Pons (tissue), 1 donor: ENCODE measurements around the gene CAMK1D.

Experiments used
- DNase-seq: peaks from one replicate; pipeline ENCODE4 v3.0.0-alpha.2; 2016; ENCODE audit warnings: low spot score

CAMK1D gene

DNA sequence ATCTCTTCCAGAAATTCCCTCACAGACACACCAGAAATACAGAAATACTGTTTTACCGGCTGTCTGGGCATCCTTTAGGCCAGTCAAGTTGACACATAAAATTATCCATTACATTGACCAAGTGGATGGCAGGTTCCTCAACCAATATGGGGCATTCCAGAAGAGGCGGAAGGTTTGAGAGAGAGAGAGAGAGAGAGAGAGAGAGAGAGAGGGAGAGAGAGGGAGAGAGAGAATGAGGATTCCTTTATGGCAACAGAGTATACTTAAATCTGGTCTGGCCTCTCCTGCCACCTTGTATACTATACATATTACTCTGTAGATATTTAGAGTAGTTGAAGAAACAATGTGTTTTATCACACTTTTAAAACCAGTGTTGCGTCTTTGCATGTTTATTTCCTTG lies 214.1 kb downstream of the CAMK1D start:
- no peak for DNase-seq

GRCh38 chr10:12564173-12564572 lies 214.8 kb downstream of the CAMK1D start:
- DNase-seq: no peak

- no peak for DNase-seq
Observed at GRCh38 chr10:12566161-12567115, 217.1 kb downstream of the CAMK1D start.

DNA sequence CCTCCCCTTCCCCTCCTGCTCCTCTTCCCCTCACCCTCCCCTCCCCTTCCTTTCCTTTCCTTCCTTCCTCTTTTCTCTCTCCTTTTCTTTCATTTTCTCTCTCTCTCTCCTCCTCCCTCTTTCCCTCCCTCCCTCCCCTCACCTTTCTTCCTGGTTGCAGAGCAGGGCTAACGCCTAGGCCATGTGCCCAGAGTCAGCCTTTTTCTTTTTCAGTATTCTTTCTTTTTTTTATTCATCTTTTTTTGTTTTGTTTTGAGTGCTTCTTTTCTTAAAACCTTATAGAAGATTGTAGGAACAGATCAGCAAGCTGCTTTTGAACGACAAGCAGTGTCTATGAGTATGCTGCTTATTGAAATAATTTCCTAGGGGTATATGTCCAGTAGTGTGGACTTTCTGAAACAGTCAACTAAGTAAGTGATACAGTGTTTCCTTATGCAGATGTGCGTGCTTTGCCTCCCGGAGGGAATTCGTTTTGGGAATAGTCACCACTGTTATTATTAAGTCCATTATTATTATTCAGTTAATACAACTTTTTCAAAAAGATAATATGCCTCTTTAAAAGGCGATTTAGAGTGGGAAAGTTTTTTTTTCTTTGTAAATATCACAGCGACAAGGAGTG lies 219.2 kb downstream of the CAMK1D start:
- DNase-seq: no peak

- no peak for DNase-seq
Observed at GRCh38 chr10:12572281-12572680, 222.9 kb downstream of the CAMK1D start.

DNA sequence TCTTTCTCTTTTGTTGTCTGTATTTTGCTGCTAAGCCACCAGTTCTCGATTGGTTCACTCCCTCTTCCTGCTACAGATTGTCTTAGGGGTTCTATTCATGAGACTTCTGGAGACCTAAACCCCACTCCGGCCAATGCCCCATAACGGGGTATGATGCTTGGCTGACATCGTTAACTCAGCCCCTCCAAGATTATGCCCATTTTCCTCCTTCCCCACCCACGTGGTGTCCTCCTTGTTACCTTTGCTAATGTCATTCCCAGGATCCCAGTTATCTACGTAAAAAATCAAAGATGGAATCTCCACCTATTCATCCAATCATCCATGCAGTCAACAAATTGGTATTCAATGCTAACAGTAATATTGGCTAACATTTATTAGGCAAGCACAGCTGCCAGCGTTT lies 228.3 kb downstream of the CAMK1D start:
- DNase-seq: no peak

GRCh38 chr10:12579954-12580858 lies 230.9 kb downstream of the CAMK1D start:
- DNase-seq: no peak

- DNase-seq: no peak
Observed at GRCh38 chr10:12583891-12584595, 234.7 kb downstream of the CAMK1D start.

DNA sequence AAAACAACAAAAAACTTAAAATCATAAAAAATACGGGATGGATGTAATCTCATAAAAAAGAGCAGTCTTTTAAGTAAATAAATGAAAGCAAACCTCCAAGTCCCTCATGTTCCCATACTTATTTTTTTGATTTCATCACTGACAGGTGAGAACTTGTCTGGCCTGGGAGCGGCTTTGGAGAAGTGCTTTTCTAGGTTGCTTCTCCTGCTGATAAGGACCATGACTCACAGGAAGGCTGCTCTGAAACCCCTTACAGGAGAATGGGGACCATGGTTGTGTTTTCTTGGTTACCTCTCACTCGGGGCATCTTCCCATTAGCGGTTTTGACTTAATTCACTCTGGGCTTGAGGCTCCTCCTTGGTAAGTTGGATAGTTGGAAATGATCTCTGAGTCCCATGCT lies 237.4 kb downstream of the CAMK1D start:
- DNase-seq: no peak

- DNase-seq: no peak
Observed at GRCh38 chr10:12587451-12587888, 238.1 kb downstream of the CAMK1D start.

DNA sequence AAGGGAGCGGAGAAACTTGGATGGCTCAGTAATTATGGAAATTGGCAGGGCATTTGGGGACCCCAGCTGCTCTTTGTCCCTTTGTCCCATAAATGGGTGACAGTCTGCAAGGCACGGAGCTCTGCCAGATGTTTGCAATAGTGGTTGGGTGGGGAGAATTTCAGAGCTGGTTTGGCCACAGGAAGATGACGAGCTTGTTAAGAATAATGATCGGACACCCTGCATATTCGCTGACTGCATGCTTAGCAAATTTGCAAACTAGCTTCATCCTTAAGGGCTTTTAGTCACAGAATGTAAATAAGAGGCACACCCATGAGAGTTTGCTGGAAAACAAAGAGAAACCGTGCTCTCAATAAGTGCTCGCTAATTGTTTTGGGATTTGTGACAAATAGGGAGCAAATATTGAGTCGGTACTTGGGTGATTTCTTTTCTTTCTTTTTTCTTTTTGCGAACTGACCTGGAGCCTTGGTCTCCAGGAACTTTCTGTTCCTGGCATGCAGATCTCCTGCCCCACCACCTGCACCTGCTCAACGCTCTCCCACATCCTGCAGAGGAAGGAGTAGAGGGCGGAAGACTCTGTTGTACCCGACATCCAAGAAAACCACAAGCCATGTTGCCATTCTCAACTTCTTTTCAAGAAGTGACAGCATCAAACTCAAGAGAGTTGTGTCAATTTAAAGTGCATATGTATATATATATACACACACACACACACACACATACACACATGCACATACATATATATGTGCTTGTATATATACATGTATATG lies 238.9 kb downstream of the CAMK1D start:
- DNase-seq: no peak

GRCh38 chr10:12589291-12589690 lies 239.9 kb downstream of the CAMK1D start:
- DNase-seq: no peak

DNA sequence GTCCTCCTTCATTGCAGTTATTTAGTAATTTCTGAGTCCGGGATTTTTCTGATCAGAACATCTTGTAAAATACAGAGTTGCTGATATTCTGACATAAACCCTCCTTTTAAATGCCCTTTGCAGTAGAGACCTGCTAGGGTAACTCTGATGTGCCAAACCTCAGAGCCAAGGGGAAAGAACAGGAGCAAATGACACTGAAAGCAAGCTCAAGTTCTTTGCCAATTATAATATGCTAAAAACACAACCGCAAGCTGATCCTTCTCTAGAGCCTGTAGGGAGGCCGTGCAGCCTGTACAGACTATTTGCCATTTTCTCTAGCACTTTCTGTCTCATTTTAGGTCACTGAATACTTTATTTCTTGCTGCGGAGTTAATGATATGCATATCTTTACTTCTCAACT lies 240.4 kb downstream of the CAMK1D start:
- DNase-seq: no peak

- no peak for DNase-seq
Observed at GRCh38 chr10:12590675-12591659, 241.6 kb downstream of the CAMK1D start.

- no peak for DNase-seq
Observed at GRCh38 chr10:12592967-12593366, 243.6 kb downstream of the CAMK1D start.

- no peak for DNase-seq
Observed at GRCh38 chr10:12594448-12594944, 245.1 kb downstream of the CAMK1D start.

- DNase-seq: no peak
Observed at GRCh38 chr10:12595936-12596576, 246.7 kb downstream of the CAMK1D start.

DNA sequence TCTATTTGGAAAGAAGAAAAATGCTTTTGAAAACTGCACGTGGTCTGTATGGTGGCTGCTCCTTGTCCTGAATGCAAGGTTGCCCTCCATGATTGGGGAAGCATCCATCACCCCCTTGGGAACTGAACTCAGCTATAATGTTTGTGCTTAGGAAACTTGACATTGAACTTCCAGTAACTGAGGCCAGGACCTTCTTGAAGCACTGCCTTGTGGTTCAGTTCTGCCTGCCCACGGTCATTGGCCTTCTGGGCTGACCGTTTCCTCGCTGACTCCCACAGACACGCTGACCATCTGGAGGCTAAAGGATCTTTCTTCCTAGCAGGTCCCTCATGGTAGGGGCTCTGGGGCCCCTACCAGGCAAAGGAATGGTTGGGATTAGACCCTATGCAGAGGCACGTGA lies 247.8 kb downstream of the CAMK1D start:
- DNase-seq: no peak
